ENCODE measurements around the gene TFAP2D. TPM values are rescaled to one million over a fixed set of nuclear protein-coding genes. Genes with fewer than 3 reads are reported as not detected.

TFAP2D gene
- total RNA-seq, 2 donors from 2014 or later, result not detected

- H3K27me3 Mint-ChIP-seq, result peaks cover 67% of the 10 kb centered on the region
- no peaks in the 10 kb centered on the region for H3K9me3 Mint-ChIP-seq
- ATAC-seq (replicated peaks), result no peak
- H3K4me1 Mint-ChIP-seq, result no peaks in the 10 kb centered on the region
- no peaks in the 10 kb centered on the region for H3K36me3 Mint-ChIP-seq (ENCODE audit: low read depth)
- no peak overlapping the region for H3K27ac Mint-ChIP-seq
- no peak overlapping the region for H3K4me3 Mint-ChIP-seq
Measured at GRCh38 chr6:50819466-50819903, 106.2 kb downstream of the TFAP2D start.

GRCh38 chr6:50819904-50820868 is 106.9 kb downstream of the TFAP2D start:
- no peak for ATAC-seq (replicated peaks)
- Mint-ChIP-seq H3K4me1 (no peaks in the 10 kb centered on the region), H3K27ac (no peak overlapping the region), H3K36me3 (ENCODE audit: low read depth) (no peaks in the 10 kb centered on the region), H3K27me3 (peaks cover 74% of the 10 kb centered on the region), H3K4me3 (no peak overlapping the region), H3K9me3 (no peaks in the 10 kb centered on the region)

- no peak overlapping the region for H3K4me3 Mint-ChIP-seq
- no peaks in the 10 kb centered on the region for H3K9me3 Mint-ChIP-seq
Measured at GRCh38 chr6:50820869-50821264, 107.5 kb downstream of the TFAP2D start.

DNA sequence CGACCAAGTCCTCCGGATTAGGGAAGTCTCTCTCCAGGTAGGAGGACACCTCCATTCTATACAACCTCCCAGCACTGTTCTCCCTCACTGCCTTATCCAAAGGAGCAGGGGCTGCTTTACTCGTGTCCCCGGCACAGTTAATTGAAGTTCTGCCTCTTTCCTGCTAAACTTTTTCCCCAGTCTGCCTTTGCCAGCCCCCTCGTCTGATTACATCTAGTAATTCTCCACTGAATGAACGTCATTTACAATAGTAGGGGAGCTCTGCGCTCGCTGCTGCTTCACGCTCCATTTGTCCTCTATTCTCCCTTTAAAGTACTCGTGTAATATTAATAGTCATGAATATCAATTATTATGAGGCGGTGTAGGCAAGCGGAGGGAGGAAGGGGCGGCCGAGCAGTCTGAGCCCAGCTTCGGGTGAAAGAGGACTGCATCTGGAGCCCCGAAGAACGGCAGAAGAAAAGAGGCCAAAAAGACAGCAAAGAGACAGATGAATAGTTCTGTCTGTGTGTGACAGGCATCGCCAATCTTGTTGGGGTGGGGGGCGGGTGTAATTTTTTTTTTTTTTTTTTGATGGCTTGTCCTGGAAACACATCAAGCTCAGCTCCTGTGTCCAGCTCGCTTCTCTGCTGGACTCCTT is 108.2 kb downstream of the TFAP2D start:
- H3K27me3 Mint-ChIP-seq, result peaks cover 87% of the 10 kb centered on the region
- no peaks in the 10 kb centered on the region for H3K9me3 Mint-ChIP-seq
- no peak for ATAC-seq (replicated peaks)
- H3K36me3 Mint-ChIP-seq (ENCODE audit: low read depth), result no peaks in the 10 kb centered on the region
- H3K27ac Mint-ChIP-seq, result no peak overlapping the region
- H3K4me3 Mint-ChIP-seq, result no peak overlapping the region
- no peaks in the 10 kb centered on the region for H3K4me1 Mint-ChIP-seq

More at GRCh38 chr6:50820869-50821264, 107.5 kb downstream of the TFAP2D start:
- Mint-ChIP-seq H3K36me3 (ENCODE audit: low read depth) (no peaks in the 10 kb centered on the region), H3K4me1 (no peaks in the 10 kb centered on the region), H3K27ac (no peak overlapping the region), H3K27me3 (peaks cover 81% of the 10 kb centered on the region)
- no peak for ATAC-seq (replicated peaks)

DNA sequence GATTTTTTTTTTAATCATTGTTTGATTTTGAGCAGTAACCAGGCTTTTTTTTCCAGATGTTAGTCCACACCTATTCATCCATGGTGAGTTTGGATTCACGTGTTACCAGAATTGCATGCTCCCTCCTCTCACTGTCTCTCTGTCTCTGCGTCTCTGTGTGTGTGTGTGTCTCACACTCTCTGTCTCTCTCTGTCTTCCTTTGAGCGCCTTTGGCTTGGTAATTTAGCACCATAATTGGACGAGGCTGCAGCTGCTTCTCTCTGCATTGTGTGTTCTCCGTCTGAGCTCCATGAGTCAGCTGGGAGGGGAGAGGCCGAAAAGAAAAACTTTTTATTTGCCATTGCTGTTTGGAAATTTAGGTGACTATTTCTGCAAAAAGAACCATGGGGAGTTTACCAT is 108.8 kb downstream of the TFAP2D start:
- H3K9me3 Mint-ChIP-seq, result no peaks in the 10 kb centered on the region
- no peak for ATAC-seq (replicated peaks)
- H3K27me3 Mint-ChIP-seq, result peaks cover 88% of the 10 kb centered on the region
- no peak overlapping the region for H3K27ac Mint-ChIP-seq
- H3K36me3 Mint-ChIP-seq (ENCODE audit: low read depth), result no peaks in the 10 kb centered on the region
- no peak overlapping the region for H3K4me3 Mint-ChIP-seq
- no peaks in the 10 kb centered on the region for H3K4me1 Mint-ChIP-seq

Other genes starting within 250 kb of the TFAP2D start
- not detected for gene TFAP2B, start 105.3 kb downstream of the TFAP2D start, total RNA-seq

Measured in activated T-helper 17 cell treated with anti-CD3 and anti-CD28 coated beads, Interleukin-2, amount 50 U/mL, for 72 hours (primary cell).